Ishikawa (cell line): ENCODE results near the gene EGFLAM.

Experiments
- CEBPB ChIP-seq: IDR thresholded peaks from 2 replicates; pipeline ENCODE4 v1.6.1; 2012
- CREB1 ChIP-seq: IDR thresholded peaks from 2 replicates; pipeline ENCODE4 v1.6.1; 2012; ENCODE audit warnings: low read depth
- EGR1 ChIP-seq: IDR thresholded peaks from 2 replicates; pipeline ENCODE4 v1.6.1; 2012
- EP300 ChIP-seq: IDR thresholded peaks from 2 replicates; pipeline ENCODE4 v1.6.1; 2012; ENCODE audit warnings: borderline replicate concordance
- FOXM1 ChIP-seq: IDR thresholded peaks from 2 replicates; pipeline ENCODE4 v1.6.1; 2012; ENCODE audit warnings: low read depth, borderline replicate concordance
- NFIC ChIP-seq: IDR thresholded peaks from 2 replicates; pipeline ENCODE4 v1.6.1; 2012
- RAD21 ChIP-seq: IDR thresholded peaks from 2 replicates; pipeline ENCODE4 v1.6.1; 2012; ENCODE audit warnings: low read depth
- TAF1 ChIP-seq: IDR thresholded peaks from 2 replicates; pipeline ENCODE4 v1.6.1; 2012; ENCODE audit warnings: low read depth, mild to moderate bottlenecking
- TCF12 ChIP-seq: IDR thresholded peaks from 2 replicates; pipeline ENCODE4 v1.6.1; 2012; ENCODE audit warnings: low read depth
- TEAD4 ChIP-seq: IDR thresholded peaks from 2 replicates; pipeline ENCODE4 v1.6.1; 2012
- YY1 ChIP-seq: IDR thresholded peaks from 2 replicates; pipeline ENCODE4 v1.6.1; 2012; ENCODE audit warnings: low read depth
- ZBTB7A ChIP-seq: IDR thresholded peaks from 2 replicates; pipeline ENCODE4 v1.6.1; 2012; ENCODE audit warnings: low read depth
- TF ChIP-seq, protein P1 (sequence below): IDR thresholded peaks from 2 replicates; pipeline ENCODE4 v1.6.1; 2012
- TF ChIP-seq, protein P2 (sequence below): IDR thresholded peaks from 2 replicates; pipeline ENCODE4 v1.6.1; 2012
- TF ChIP-seq, protein P3 (sequence below): IDR thresholded peaks from 2 replicates; pipeline ENCODE4 v1.6.1; 2012; ENCODE audit warnings: low read depth, mild to moderate bottlenecking

EGFLAM gene

DNA sequence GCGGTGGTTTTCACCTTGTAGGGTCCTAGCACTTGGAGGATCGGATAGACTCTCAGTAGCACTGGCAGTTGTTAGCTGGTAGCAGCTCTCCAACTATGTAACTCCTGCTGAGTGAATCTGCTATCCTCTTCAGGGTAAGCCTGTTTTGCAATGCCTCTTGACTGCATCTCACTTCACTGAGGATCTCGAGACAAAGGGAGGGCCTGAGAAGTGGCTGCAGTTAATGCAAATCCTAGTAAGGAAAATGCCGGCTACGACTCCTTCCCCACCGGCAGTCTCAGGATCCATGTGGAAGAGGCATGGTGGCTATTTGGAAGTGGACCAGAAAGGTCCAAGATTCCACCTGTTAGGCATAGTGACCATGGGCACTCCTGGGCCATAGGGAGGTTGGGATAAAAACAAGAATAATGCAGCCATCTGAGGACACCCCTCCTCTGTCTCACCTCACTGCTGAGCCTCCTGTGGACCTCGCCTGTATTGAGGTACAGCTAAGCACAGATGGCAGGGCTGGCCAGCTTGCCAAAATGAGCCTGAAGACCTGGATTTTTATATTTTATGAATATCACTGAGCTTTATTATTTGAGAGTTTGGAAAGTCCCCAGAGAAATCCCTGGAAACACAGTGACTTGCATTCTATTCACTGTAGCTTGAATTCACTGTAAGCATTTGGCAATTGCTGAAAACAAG is 152.1 kb downstream of the EGFLAM start:
- TF ChIP-seq EP300 = no peak
- TF ChIP-seq, protein P1, sequence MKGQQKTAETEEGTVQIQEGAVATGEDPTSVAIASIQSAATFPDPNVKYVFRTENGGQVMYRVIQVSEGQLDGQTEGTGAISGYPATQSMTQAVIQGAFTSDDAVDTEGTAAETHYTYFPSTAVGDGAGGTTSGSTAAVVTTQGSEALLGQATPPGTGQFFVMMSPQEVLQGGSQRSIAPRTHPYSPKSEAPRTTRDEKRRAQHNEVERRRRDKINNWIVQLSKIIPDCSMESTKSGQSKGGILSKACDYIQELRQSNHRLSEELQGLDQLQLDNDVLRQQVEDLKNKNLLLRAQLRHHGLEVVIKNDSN = no peak
- TF ChIP-seq, protein P2, sequence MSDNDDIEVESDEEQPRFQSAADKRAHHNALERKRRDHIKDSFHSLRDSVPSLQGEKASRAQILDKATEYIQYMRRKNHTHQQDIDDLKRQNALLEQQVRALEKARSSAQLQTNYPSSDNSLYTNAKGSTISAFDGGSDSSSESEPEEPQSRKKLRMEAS = no peak

DNA sequence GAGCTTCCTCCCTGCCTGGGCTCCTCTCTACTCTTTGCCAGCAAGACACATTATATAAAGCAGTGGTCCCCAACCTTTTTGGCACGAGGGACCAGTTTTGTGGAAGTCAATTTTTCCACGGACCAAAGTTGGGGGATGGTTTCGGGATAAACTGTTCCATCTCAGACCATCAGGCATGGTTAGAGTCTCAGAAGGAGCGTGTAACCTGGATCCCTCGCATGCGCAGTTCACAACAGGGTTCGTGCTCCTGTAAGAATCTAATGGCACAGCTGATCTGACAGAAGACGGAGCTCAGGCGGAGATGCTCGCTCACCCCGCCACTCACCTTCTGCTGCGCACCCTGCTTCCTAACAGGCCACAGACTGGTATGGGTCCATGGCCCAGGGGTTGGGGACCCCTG is 155.3 kb downstream of the EGFLAM start:
- TF ChIP-seq FOXM1 = no peak
- TF ChIP-seq YY1 = no peak
- TF ChIP-seq ZBTB7A = no peak
- no peak for TF ChIP-seq RAD21
- TF ChIP-seq, protein P3, sequence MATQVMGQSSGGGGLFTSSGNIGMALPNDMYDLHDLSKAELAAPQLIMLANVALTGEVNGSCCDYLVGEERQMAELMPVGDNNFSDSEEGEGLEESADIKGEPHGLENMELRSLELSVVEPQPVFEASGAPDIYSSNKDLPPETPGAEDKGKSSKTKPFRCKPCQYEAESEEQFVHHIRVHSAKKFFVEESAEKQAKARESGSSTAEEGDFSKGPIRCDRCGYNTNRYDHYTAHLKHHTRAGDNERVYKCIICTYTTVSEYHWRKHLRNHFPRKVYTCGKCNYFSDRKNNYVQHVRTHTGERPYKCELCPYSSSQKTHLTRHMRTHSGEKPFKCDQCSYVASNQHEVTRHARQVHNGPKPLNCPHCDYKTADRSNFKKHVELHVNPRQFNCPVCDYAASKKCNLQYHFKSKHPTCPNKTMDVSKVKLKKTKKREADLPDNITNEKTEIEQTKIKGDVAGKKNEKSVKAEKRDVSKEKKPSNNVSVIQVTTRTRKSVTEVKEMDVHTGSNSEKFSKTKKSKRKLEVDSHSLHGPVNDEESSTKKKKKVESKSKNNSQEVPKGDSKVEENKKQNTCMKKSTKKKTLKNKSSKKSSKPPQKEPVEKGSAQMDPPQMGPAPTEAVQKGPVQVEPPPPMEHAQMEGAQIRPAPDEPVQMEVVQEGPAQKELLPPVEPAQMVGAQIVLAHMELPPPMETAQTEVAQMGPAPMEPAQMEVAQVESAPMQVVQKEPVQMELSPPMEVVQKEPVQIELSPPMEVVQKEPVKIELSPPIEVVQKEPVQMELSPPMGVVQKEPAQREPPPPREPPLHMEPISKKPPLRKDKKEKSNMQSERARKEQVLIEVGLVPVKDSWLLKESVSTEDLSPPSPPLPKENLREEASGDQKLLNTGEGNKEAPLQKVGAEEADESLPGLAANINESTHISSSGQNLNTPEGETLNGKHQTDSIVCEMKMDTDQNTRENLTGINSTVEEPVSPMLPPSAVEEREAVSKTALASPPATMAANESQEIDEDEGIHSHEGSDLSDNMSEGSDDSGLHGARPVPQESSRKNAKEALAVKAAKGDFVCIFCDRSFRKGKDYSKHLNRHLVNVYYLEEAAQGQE = no peak
- TF ChIP-seq, protein P2 = no peak
- TF ChIP-seq TCF12 = no peak
- no peak for TF ChIP-seq TEAD4
- TF ChIP-seq EP300 = no peak
- TF ChIP-seq NFIC = no peak
- TF ChIP-seq TAF1 = no peak
- no peak for TF ChIP-seq EGR1
- TF ChIP-seq, protein P1 = no peak
- TF ChIP-seq CREB1 = no peak

DNA sequence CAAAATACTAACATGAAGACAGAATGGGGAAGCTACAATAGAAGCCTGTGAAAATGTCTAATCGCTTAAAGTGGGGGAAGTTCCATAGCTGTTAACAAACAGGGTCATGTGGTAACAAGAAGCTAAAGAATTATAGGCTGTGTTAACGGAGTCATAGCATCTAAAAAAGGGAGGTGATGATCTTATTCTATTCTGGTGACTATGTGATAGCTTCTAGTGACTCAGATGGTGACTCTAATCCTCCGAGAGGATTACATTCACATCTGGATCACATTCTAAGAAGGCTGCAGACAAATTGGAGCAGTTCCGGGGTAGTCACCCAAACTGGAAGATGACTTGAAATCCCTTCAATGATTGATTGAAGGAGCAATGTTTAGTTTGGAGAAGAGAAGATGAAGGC is 156.0 kb downstream of the EGFLAM start:
- TF ChIP-seq EGR1 (no peak), TAF1 (no peak), RAD21 (no peak), CEBPB (no peak), CREB1 (no peak), ZBTB7A (no peak), FOXM1 (no peak), TCF12 (no peak), NFIC (no peak), YY1 (no peak)
- TF ChIP-seq, protein P1 = no peak
- TF ChIP-seq, protein P2 = no peak

DNA sequence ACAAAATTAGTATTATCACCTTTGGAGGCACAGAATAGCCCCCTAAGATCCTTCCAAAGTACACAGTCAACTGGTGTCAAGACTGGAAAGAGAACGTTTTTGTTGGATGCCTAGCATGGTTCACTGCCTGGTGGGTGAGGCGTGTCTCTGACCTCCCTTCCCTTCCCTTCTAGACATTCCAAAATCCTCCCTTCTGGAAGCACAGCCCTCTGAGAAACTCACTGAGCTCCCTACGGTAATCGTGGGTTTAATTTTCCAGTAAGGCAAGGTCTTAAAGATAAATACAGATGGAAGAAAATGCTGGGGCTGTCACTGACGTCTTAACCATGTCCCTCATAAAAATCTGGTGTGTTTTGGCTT is 159.3 kb downstream of the EGFLAM start:
- TF ChIP-seq YY1 (no peak), EGR1 (no peak), TAF1 (no peak), RAD21 (no peak), FOXM1 (no peak), ZBTB7A (no peak), TCF12 (no peak), EP300 (no peak), CEBPB (no peak), CREB1 (no peak), TEAD4 (no peak), NFIC (no peak)
- TF ChIP-seq, protein P3 = no peak
- TF ChIP-seq, protein P1 = no peak
- TF ChIP-seq, protein P2 = no peak

DNA sequence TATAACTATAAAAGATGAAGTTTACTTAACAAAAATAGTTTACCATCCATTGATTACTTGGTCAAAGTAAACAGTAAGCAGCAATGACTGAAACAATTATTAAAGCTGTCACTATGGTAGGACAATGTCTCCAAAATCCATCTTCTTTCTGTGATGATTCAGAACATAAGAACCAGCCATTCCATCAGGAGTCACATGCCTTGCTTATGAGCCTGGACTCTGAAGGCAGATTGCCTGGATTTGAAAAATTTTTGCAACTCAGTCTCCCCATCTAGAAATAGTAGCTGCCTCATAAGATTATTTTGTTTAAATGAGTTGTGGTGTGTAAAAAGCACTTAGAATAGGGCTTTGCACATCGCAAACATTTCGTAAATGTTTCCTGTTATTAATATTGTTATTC is 161.9 kb downstream of the EGFLAM start:
- TF ChIP-seq RAD21 (no peak), NFIC (no peak), EP300 (no peak), TCF12 (no peak), ZBTB7A (no peak), EGR1 (no peak), FOXM1 (no peak), TAF1 (no peak), CREB1 (no peak), TEAD4 (no peak), CEBPB (no peak), YY1 (no peak)
- TF ChIP-seq, protein P3 = no peak
- TF ChIP-seq, protein P2 = no peak
- TF ChIP-seq, protein P1 = no peak
